H1 (cell line): ENCODE results near the gene SPI1. TPM values are rescaled to one million over a fixed set of nuclear protein-coding genes. Genes with fewer than 3 reads are reported as not detected.

ENCODE experiments used
- BACH1 ChIP-seq: IDR thresholded peaks from 2 replicates; pipeline ENCODE4 v1.6.1; 2012; ENCODE audit warnings: low read length, improper control_type of control experiment
- CBX5 ChIP-seq: fragments of 300-800, 300-1000 bp; sonication (generic); IDR thresholded peaks from 2 replicates; pipeline ENCODE4 v1.7.1; 2016; ENCODE audit warnings: antibody characterized with exemption, low read length, low read depth
- CHD2 ChIP-seq: IDR thresholded peaks from 2 replicates; pipeline ENCODE4 v1.6.1; 2012; ENCODE audit warnings: low read length, improper control_type of control experiment
- GABPA ChIP-seq: IDR thresholded peaks from 2 replicates; pipeline ENCODE4 v1.6.1; 2011; ENCODE audit warnings: mild to moderate bottlenecking, low read length, moderate library complexity, borderline replicate concordance; ENCODE audit not compliant: insufficient read depth
- GTF2F1 ChIP-seq: IDR thresholded peaks from 2 replicates; pipeline ENCODE4 v1.6.1; 2012; ENCODE audit warnings: low read depth, low read length, improper control_type of control experiment, borderline replicate concordance
- HDAC6 ChIP-seq: IDR thresholded peaks from one replicate; pipeline ENCODE4 v1.7.1; 2012; ENCODE audit warnings: low read depth, mild to moderate bottlenecking, inconsistent platforms, low read length, moderate library complexity
- JUN ChIP-seq: IDR thresholded peaks from 2 replicates; pipeline ENCODE4 v1.6.1; 2011; ENCODE audit warnings: low read depth, mild to moderate bottlenecking, improper control_type of control experiment, low read length
- MAFK ChIP-seq: IDR thresholded peaks from 2 replicates; pipeline ENCODE4 v1.6.1; 2012; ENCODE audit warnings: low read depth, mild to moderate bottlenecking, improper control_type of control experiment, low read length
- POLR2A ChIP-seq, 2 experiments: IDR thresholded peaks; 1 replicate in 1 of 2; 2 replicates in 1 of 2; pipeline ENCODE4 v1.6.1; 2011; ENCODE audit warnings: low read depth in 2 of 2, low read length in 2 of 2, mild to moderate bottlenecking in 2 of 2; ENCODE audit errors: control extremely low read depth in 1 of 2
- RFX5 ChIP-seq: IDR thresholded peaks from 2 replicates; pipeline ENCODE4 v1.6.1; 2011; ENCODE audit warnings: low read depth, low read length, improper control_type of control experiment, borderline replicate concordance
- SIN3A ChIP-seq, 2 experiments: IDR thresholded peaks in 1 of 2; conservative IDR thresholded peaks in 1 of 2; 2 replicates each; pipeline ENCODE4 v1.6.1; 2011 to 2012; ENCODE audit warnings: low read length in 2 of 2, improper control_type of control experiment in 1 of 2, low read depth in 1 of 2, mild to moderate bottlenecking in 1 of 2
- SP1 ChIP-seq: IDR thresholded peaks from 2 replicates; pipeline ENCODE4 v1.6.1; 2011; ENCODE audit warnings: low read depth, low read length
- TAF7 ChIP-seq: optimal IDR thresholded peaks from 2 replicates; pipeline ENCODE3; 2011; ENCODE audit warnings: low read depth, mild to moderate bottlenecking, inconsistent platforms, low read length, moderate library complexity, borderline replicate concordance
- polyA plus RNA-seq, 7 experiments: library from polyadenylated mRNA; depleted of rRNA in 3 of 7; stranded (reverse) in 5 of 7; unstranded in 2 of 7; fragments of >200 nt in 5 of 7; fragments of 200-250 nt in 2 of 7; gene quantifications; 1 replicate in 5 of 7; 2 replicates in 1 of 7; 4 replicates in 1 of 7; pipeline versions ENCODE4 v1.2.1 to v1.2.3, GENCODE V29; 2011 to 2013; ENCODE audit warnings: missing spikeins in 2 of 7, mixed read lengths in 2 of 7
- total RNA-seq: library from RNA; stranded (reverse); fragmentation: NEBNext Ultra II Directional; extraction: Animal tissue kit (Norgen Biotek cat#: 25700); gene quantifications from 2 replicates; pipeline ENCODE4 v1.2.1, GENCODE V29; 2021
- TF ChIP-seq, protein P1 (sequence below): fragments of 300-600 bp; sonication (generic); IDR thresholded peaks from 2 replicates; pipeline ENCODE4 v1.7.1; 2012; ENCODE audit warnings: low read length, moderate library complexity, mild to moderate bottlenecking, inconsistent platforms; ENCODE audit not compliant: insufficient replicate concordance

Gene SPI1
- total and polyA plus RNA-seq, 2 of the 8 experiments (the other 6 are each of a cell fraction or from before 2014, with no cell fraction given) = 0.12 TPM; not detected in 1

GRCh38 chr11:47374720-47375019, 3.7 kb downstream of the SPI1 start (continued):
- TF ChIP-seq, protein P1, sequence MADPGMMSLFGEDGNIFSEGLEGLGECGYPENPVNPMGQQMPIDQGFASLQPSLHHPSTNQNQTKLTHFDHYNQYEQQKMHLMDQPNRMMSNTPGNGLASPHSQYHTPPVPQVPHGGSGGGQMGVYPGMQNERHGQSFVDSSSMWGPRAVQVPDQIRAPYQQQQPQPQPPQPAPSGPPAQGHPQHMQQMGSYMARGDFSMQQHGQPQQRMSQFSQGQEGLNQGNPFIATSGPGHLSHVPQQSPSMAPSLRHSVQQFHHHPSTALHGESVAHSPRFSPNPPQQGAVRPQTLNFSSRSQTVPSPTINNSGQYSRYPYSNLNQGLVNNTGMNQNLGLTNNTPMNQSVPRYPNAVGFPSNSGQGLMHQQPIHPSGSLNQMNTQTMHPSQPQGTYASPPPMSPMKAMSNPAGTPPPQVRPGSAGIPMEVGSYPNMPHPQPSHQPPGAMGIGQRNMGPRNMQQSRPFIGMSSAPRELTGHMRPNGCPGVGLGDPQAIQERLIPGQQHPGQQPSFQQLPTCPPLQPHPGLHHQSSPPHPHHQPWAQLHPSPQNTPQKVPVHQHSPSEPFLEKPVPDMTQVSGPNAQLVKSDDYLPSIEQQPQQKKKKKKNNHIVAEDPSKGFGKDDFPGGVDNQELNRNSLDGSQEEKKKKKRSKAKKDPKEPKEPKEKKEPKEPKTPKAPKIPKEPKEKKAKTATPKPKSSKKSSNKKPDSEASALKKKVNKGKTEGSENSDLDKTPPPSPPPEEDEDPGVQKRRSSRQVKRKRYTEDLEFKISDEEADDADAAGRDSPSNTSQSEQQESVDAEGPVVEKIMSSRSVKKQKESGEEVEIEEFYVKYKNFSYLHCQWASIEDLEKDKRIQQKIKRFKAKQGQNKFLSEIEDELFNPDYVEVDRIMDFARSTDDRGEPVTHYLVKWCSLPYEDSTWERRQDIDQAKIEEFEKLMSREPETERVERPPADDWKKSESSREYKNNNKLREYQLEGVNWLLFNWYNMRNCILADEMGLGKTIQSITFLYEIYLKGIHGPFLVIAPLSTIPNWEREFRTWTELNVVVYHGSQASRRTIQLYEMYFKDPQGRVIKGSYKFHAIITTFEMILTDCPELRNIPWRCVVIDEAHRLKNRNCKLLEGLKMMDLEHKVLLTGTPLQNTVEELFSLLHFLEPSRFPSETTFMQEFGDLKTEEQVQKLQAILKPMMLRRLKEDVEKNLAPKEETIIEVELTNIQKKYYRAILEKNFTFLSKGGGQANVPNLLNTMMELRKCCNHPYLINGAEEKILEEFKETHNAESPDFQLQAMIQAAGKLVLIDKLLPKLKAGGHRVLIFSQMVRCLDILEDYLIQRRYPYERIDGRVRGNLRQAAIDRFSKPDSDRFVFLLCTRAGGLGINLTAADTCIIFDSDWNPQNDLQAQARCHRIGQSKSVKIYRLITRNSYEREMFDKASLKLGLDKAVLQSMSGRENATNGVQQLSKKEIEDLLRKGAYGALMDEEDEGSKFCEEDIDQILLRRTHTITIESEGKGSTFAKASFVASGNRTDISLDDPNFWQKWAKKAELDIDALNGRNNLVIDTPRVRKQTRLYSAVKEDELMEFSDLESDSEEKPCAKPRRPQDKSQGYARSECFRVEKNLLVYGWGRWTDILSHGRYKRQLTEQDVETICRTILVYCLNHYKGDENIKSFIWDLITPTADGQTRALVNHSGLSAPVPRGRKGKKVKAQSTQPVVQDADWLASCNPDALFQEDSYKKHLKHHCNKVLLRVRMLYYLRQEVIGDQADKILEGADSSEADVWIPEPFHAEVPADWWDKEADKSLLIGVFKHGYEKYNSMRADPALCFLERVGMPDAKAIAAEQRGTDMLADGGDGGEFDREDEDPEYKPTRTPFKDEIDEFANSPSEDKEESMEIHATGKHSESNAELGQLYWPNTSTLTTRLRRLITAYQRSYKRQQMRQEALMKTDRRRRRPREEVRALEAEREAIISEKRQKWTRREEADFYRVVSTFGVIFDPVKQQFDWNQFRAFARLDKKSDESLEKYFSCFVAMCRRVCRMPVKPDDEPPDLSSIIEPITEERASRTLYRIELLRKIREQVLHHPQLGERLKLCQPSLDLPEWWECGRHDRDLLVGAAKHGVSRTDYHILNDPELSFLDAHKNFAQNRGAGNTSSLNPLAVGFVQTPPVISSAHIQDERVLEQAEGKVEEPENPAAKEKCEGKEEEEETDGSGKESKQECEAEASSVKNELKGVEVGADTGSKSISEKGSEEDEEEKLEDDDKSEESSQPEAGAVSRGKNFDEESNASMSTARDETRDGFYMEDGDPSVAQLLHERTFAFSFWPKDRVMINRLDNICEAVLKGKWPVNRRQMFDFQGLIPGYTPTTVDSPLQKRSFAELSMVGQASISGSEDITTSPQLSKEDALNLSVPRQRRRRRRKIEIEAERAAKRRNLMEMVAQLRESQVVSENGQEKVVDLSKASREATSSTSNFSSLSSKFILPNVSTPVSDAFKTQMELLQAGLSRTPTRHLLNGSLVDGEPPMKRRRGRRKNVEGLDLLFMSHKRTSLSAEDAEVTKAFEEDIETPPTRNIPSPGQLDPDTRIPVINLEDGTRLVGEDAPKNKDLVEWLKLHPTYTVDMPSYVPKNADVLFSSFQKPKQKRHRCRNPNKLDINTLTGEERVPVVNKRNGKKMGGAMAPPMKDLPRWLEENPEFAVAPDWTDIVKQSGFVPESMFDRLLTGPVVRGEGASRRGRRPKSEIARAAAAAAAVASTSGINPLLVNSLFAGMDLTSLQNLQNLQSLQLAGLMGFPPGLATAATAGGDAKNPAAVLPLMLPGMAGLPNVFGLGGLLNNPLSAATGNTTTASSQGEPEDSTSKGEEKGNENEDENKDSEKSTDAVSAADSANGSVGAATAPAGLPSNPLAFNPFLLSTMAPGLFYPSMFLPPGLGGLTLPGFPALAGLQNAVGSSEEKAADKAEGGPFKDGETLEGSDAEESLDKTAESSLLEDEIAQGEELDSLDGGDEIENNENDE = no peak
- TF ChIP-seq SP1 (no peak), JUN (no peak), CBX5 (no peak), GTF2F1 (no peak), GABPA (no peak), POLR2A (IDR thresholded peaks at IDR 0.05; ENCODE audit: control extremely low read depth in 1 of 2, low read depth in 2 of 2, low read length in 2 of 2) (no peak), RFX5 (no peak), TAF7 (no peak), BACH1 (no peak), MAFK (no peak), HDAC6 (no peak), CHD2 (no peak), SIN3A (conservative IDR thresholded peaks at IDR 0.05 in 1 of 2, IDR thresholded peaks at IDR 0.05 in 1 of 2; ENCODE audit: low read depth in 1 of 2, low read length in 2 of 2) (no peak)
